PC-9 (cell line): ENCODE measurements around the gene HMX1.

ENCODE experiments used
- CTCF ChIP-seq: fragments of 200-600 bp; sonication (generic); conservative IDR thresholded peaks from 2 replicates; pipeline ENCODE4 v1.6.1; 2017; ENCODE audit warnings: mixed run types, antibody characterized with exemption, mild to moderate bottlenecking, moderate library complexity
- EZH2 ChIP-seq: fragments of 200-600 bp; sonication (generic); IDR thresholded peaks from 2 replicates; pipeline ENCODE4 v1.8.0; 2017; ENCODE audit warnings: antibody characterized with exemption, low read depth

GRCh38 chr4:8894424-8894816 is 22.8 kb upstream of the HMX1 start:
- no peak for TF ChIP-seq CTCF
- no peak for TF ChIP-seq EZH2
